ENCODE data around the gene MYNN.

The MYNN gene

GRCh38 chr3:169813757-169814517 is 40.7 kb downstream of the MYNN start:
- TF ChIP-seq, protein P1, sequence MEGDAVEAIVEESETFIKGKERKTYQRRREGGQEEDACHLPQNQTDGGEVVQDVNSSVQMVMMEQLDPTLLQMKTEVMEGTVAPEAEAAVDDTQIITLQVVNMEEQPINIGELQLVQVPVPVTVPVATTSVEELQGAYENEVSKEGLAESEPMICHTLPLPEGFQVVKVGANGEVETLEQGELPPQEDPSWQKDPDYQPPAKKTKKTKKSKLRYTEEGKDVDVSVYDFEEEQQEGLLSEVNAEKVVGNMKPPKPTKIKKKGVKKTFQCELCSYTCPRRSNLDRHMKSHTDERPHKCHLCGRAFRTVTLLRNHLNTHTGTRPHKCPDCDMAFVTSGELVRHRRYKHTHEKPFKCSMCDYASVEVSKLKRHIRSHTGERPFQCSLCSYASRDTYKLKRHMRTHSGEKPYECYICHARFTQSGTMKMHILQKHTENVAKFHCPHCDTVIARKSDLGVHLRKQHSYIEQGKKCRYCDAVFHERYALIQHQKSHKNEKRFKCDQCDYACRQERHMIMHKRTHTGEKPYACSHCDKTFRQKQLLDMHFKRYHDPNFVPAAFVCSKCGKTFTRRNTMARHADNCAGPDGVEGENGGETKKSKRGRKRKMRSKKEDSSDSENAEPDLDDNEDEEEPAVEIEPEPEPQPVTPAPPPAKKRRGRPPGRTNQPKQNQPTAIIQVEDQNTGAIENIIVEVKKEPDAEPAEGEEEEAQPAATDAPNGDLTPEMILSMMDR (IDR thresholded peaks at IDR 0.05; ENCODE audit: low read length): peak; percentile 92
- no peak for TF ChIP-seq EZH2phosphoT487 (IDR thresholded peaks at IDR 0.05; ENCODE audit: low read length)
- DNase-seq: peak; percentile 98
- Histone ChIP-seq H3K4me1 (ENCODE audit: low read length) (no peaks in the 10 kb centered on the region), H3K9me3 (replicated peaks; ENCODE audit: insufficient read depth, low read length) (0 out of 2 replicates have a peak, but pooled peaks cover 4% of the 10 kb centered on the region), H3K9ac (ENCODE audit: low read length) (peak overlapping the region; percentile 19; the same call in 1 of the 2 replicates), H3K79me2 (ENCODE audit: low read length) (no peaks in the 10 kb centered on the region), H3K27ac (ENCODE audit: low read length) (peak overlapping the region; percentile 37; the same call in 1 of the 2 replicates), H3K4me2 (ENCODE audit: low read depth, low read length) (peak overlapping the region; percentile 93), H3F3A (ENCODE audit: insufficient read depth, low read length) (peaks cover 10% of the 10 kb centered on the region; the same call in 1 of the 2 replicates), H3K36me3 (replicated peaks; ENCODE audit: insufficient read depth, low read length) (no peaks in the 10 kb centered on the region), H2AFZ (ENCODE audit: low read length) (peak overlapping the region; percentile 94), H3K27me3 (replicated peaks; ENCODE audit: insufficient read depth, low read length) (no peaks in the 10 kb centered on the region), H4K20me1 (ENCODE audit: insufficient read depth, low read length) (no peaks in the 10 kb centered on the region), H3K9me2 (replicated peaks; ENCODE audit: insufficient read depth, low read length) (no peaks in the 10 kb centered on the region), H3K4me3 (ENCODE audit: low read length) (peak overlapping the region; percentile 66)

- TF ChIP-seq, protein P1 (IDR thresholded peaks at IDR 0.05; ENCODE audit: low read length): no peak
- TF ChIP-seq EZH2 (optimal IDR thresholded peaks at IDR 0.05; ENCODE audit: low read depth, low read length) (no peak), EZH2phosphoT487 (IDR thresholded peaks at IDR 0.05; ENCODE audit: low read length) (no peak)
- H2AFZ ChIP-seq (ENCODE audit: low read length): no peak overlapping the region
- no peak overlapping the region for H3K4me3 ChIP-seq (ENCODE audit: low read length)
- H3K79me2 ChIP-seq (ENCODE audit: low read length): no peaks in the 10 kb centered on the region
- no peaks in the 10 kb centered on the region for H3K9me2 ChIP-seq (replicated peaks; ENCODE audit: insufficient read depth, low read length)
- no peak overlapping the region for H3K9ac ChIP-seq (ENCODE audit: low read length)
- H3K4me1 ChIP-seq (ENCODE audit: low read length): no peaks in the 10 kb centered on the region
- DNase-seq: no peak
- H3F3A ChIP-seq (ENCODE audit: insufficient read depth, low read length): peaks cover 10% of the 10 kb centered on the region; the same call in 1 of the 2 replicates
- H3K4me2 ChIP-seq (ENCODE audit: low read depth, low read length): no peak overlapping the region
- H3K9me3 ChIP-seq (replicated peaks; ENCODE audit: insufficient read depth, low read length): 0 out of 2 replicates have a peak, but pooled peaks cover 4% of the 10 kb centered on the region
- no peaks in the 10 kb centered on the region for H3K36me3 ChIP-seq (replicated peaks; ENCODE audit: insufficient read depth, low read length)
- no peak overlapping the region for H3K27ac ChIP-seq (ENCODE audit: low read length)
- no peaks in the 10 kb centered on the region for H4K20me1 ChIP-seq (ENCODE audit: insufficient read depth, low read length)
- no peaks in the 10 kb centered on the region for H3K27me3 ChIP-seq (replicated peaks; ENCODE audit: insufficient read depth, low read length)
Observed at GRCh38 chr3:169815590-169816150, 42.5 kb downstream of the MYNN start.

- H3K27ac ChIP-seq (ENCODE audit: low read length): no peak overlapping the region
- no peaks in the 10 kb centered on the region for H3K36me3 ChIP-seq (replicated peaks; ENCODE audit: insufficient read depth, low read length)
- H3K4me2 ChIP-seq (ENCODE audit: low read depth, low read length): no peak overlapping the region
- H3K9me2 ChIP-seq (replicated peaks; ENCODE audit: insufficient read depth, low read length): no peaks in the 10 kb centered on the region
- H3K27me3 ChIP-seq (replicated peaks; ENCODE audit: insufficient read depth, low read length): no peaks in the 10 kb centered on the region
- H3K4me1 ChIP-seq (ENCODE audit: low read length): no peaks in the 10 kb centered on the region
- H3F3A ChIP-seq (ENCODE audit: insufficient read depth, low read length): no peaks in the 10 kb centered on the region
- TF ChIP-seq EZH2phosphoT487 (IDR thresholded peaks at IDR 0.05; ENCODE audit: low read length) (no peak), EZH2 (optimal IDR thresholded peaks at IDR 0.05; ENCODE audit: low read depth, low read length) (no peak)
- TF ChIP-seq, protein P1 (IDR thresholded peaks at IDR 0.05; ENCODE audit: low read length): no peak
- H3K4me3 ChIP-seq (ENCODE audit: low read length): no peak overlapping the region
- no peaks in the 10 kb centered on the region for H4K20me1 ChIP-seq (ENCODE audit: insufficient read depth, low read length)
- no peak for DNase-seq
- H2AFZ ChIP-seq (ENCODE audit: low read length): no peak overlapping the region
- 0 out of 2 replicates have a peak, but pooled peaks cover 4% of the 10 kb centered on the region for H3K9me3 ChIP-seq (replicated peaks; ENCODE audit: insufficient read depth, low read length)
- H3K79me2 ChIP-seq (ENCODE audit: low read length): no peaks in the 10 kb centered on the region
- H3K9ac ChIP-seq (ENCODE audit: low read length): no peak overlapping the region
Observed at GRCh38 chr3:169818316-169818715, 45.1 kb downstream of the MYNN start.

Data from MM.1S (cell line).